IPS-NIHi11 (cell line): ENCODE measurements around the gene TMEM255B.
"Not testable (repeated sequence)": the region's sequence is repeated elsewhere in the genome, so short reads cannot be mapped to it uniquely, and the experiment has no call there.

ENCODE experiments used
- DNase-seq: peaks from one replicate; pipeline ENCODE4 v3.0.0; 2012; ENCODE audit warnings: mixed read lengths, low spot score

Gene TMEM255B

DNA sequence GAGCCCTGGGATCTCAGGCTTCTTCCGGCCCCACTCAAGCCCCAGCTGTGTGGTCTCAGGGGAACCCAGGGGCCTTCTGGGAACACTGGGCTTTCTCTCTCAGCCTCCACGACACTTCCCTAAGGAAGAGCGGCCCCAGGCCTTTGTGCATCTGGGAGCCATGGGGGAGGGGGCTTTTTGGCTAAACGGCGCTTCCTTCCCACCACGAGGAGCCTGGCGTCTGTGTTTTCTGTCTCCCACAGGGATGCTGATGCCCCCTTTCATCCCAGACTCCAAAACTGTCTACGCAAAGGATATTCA lies 24.2 kb upstream of the TMEM255B start:
- DNase-seq, result no peak

DNA sequence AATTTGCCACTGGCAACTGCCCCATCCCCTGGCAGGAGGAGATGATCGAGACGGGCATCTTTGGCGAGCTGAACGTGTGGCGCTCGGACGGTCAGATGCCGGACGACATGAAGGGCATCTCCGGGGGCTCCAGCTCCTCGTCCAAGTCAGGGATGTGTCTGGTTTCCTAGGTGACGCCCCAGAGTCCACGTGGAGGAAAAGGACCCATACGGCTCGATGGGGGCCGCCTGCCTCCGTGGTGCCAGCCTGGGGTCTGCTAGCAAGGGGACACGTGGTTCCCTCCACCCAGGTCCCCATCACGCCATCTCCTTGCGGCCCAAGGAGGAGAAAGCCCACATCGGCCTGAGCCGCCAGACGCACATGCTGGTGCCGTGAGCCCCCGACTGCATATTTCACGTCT lies 23.8 kb upstream of the TMEM255B start:
- DNase-seq, result no peak

DNA sequence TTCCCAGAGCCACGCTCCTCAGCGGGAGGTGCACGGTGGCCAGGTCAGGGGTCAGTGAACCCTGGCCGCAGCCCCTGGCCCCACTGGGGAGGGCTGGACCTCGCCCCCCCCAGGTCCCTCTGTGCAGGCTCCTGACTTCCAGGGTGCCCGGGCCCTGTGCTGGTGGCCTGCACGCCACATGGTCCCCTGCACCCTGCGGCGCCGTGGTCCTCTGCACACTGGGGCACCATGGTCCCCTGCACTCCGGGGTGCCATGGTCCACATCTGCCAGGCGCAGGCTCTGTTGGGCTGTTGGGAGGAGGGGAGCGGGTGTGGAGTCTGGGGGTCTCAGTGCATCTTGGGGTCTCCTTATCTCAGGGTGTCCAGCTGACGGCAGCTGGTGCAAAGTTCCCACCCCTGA lies 23.3 kb upstream of the TMEM255B start:
- DNase-seq, result no peak

DNA sequence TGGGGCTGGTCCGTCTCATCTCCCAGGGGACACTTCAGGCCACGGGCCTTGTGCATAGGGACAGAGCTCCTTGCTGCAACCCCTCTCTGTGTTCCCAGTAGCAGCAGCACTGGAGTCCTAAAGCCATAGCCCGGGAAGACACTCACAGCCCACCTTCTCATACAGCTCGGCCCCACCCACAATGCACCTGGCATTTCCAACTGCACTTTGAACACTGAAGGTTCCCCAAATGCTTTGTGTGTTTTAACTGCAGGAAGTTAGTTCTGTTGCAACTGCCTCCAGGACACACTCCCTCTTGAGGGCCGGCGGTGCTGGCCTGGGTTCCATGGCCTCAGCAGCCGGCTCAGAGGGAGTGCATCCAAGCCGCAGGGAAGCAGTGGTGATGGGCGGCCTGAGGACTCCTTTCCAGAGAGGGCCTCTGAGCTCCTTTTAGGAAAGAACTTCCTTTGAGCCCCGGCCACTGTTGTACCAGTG lies 22.7 kb upstream of the TMEM255B start:
- no peak for DNase-seq

DNA sequence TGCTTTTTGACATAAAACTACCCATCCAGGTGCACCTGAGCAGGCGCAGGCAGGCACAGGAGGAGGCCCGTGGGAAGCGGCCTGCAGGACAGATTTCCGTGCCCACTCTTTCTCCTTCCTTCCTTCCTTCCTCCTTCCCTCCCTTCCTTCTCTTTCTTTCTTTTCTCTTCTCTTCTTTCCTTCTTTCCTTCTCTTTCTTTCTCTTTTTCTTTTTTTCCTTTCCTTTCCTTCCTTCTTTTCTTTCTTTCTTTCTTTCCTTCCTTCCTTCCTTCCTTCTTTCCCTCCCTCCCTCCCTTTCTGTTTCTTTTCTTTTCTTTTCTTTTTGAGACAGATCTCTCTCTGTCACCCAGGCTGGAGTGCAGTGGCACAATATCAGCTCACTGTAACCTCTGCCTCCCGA lies 21.2 kb upstream of the TMEM255B start:
- no peak for DNase-seq

DNA sequence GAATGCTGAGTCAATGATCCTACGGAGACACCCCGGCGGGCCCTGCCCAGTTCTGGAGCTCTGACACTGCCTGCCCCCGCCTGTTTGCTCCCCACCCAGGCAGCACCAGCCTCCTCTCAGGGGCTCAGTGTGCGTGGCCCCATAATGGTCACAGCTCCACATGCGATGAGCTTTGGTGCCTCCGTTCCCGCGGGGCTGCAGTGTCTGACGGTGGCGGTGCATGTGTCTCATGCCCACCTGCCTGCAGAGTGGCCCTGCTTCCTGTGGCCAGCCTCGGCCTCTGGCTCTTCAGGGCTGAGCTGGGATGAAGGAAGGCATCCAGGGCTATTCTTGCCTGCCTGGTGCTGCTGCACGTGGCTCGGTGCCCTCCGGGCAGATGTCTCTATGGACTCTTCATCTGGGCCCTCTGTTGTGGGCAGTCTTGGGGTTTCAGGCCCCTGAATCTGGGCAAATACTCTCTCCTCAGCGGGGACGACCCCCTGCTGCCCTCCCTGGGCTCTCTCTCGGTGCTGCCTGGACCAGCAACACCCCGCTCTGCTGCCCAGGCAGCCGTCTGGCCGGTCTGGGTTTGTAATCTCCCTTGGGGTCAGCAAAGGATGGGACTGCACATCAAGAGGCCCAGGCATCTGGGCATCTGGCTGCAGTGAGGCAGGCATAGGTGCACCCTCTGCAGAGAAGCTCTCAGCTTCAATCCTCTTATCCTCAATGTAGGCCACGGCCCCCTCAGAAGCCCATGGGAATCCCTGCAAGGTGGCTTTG lies 19.3 kb upstream of the TMEM255B start:
- DNase-seq, result no peak

DNA sequence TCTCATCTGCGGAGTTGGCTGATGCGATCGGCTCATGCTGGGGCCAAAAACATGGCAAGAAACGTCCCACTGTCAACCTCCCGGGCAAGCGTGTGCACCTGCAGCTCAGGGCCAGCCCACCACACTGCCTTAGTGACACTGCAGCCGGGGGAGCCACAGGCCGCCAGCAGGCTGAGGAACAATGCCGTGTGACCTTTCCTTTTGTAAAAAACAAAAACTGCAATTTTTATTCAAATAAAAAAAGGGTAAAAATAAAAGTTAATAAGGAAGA lies 18.8 kb upstream of the TMEM255B start:
- no peak for DNase-seq

DNA sequence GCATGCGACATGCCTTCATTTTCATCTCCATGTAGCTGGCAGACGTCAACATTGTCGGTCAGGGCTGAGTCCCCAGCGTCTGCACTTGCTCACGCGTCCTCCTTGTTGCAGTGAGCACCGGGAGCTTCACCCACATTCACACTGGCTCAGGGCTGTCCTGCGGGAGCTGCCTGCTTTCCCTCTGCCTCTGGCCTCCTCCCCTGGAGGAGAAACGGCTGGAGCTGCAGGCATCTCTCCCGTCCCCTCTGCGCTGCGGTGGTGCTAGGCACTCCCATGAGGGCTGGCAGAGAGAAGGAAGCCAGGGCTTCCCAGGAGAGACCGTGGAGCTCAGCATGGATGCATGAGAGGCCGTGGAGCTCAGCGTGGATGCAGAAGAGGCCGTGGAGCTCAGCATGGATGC lies 18.4 kb upstream of the TMEM255B start:
- no peak for DNase-seq

DNA sequence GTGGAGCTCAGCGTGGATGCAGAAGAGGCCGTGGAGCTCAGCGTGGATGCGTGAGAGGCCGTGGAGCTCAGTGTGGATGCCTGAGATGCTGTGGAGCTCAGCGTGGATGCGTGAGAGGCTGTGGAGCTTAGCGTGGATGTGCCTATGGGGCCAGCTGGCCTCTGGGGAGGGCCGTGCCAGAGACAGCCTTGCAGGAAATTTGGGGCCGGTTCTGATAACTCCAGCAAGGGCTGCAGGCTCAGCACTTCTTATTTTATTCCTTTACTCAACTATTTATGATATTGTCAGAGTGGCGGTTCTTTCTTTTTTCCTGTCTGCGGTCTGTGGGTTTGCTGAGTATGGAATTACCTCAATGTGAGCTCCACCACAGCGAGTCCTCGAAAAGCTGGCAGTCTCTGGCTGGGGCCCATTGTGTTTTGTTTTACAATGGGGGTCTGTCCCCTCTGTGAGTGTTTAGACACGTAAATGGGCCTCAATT lies 17.8 kb upstream of the TMEM255B start:
- no peak for DNase-seq

DNA sequence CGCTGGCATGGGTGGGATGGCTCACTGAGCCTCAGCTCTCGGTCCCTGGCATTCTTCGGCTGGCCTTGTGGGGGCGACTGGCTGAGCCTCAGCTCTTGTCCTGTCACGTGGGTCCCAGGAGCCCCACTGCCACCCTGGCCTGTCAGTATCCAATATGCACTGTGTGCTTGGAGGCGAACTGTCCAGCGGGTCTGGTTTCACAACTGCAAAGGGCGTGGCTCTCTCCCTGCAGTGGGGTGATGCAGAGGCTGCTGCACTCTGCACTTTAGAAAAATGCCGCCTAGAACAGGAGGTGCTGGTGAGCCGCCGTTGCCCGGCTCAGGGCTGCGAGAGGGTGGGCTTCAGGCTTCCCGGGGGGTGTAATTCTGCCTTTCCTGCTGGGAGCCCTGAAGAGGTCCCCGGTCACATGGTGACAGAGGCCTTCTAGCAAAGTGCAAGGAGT lies 17.0 kb upstream of the TMEM255B start:
- DNase-seq, result peak; percentile 80

DNA sequence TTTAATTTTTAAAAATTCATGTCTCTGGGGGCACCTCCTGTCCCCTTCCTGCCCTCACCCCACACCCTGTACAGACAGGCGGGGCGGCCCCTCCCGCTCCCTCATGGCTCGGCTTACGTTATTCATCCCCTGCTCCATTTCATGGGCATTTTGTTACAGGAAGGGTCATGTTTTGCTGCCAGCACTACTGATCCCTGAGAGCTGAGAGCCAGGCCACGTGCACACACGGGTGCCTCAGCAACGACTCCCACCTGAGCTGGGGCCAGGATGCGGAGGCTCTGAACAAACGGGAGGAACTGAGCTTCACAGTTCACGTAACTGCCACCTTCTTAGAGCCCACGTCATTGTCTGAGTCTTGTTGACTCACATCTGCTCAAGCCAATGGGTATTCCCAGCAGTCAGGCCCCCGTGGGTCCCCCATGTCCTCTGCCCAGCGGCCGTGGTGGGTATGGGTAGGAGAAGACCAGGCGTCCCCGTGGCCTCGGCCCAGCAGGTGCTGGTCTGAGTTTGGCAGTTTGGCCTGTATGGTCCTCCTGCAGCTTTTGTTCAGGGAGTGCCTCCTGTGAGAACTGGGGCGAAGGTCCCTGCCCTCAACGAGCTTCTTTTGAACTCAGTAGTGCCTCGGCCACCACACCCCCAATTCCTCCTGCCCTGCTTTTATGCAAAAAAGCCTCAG lies 16.4 kb upstream of the TMEM255B start:
- DNase-seq, result no peak

DNA sequence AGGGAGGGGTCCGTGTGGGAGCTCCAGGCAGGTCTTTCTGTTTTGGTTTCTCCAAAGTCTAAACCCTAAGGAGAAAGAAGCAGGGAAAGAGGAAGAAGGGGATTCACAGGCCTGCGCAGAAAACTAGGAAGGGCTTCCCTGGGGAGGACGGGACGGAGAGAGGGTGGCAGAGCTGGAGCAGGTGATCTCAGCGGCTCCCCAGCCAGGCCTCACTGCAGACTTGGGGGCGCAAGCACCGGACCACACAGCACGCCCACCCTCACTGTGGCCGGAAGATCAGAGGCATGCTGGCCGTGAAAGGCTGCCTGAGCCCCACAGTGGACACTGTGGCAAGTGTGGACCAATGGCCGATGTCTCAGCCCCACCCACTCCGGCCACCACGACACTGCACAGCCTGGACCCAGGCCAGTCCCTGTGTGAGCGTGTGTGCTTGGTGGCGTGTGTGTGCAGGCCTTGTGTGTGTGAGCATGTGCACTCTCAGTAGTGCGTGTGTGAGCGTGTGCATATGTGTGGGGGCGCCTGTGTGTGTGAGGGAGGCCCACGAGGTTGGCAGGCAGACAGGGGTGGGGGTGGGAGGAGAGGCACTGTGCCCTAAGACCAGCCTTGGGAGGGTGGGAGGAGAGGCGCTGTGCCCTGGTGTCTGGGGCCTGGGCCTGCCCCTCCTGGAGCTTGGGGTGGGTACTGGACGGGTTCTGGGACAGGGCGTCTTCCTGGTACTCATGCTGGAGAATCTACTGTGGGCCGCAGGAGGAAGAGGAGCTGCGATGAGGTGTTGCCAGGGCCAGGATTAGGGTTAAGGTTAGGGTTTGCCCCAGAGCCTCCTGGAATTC lies 15.4 kb upstream of the TMEM255B start:
- no peak for DNase-seq

DNA sequence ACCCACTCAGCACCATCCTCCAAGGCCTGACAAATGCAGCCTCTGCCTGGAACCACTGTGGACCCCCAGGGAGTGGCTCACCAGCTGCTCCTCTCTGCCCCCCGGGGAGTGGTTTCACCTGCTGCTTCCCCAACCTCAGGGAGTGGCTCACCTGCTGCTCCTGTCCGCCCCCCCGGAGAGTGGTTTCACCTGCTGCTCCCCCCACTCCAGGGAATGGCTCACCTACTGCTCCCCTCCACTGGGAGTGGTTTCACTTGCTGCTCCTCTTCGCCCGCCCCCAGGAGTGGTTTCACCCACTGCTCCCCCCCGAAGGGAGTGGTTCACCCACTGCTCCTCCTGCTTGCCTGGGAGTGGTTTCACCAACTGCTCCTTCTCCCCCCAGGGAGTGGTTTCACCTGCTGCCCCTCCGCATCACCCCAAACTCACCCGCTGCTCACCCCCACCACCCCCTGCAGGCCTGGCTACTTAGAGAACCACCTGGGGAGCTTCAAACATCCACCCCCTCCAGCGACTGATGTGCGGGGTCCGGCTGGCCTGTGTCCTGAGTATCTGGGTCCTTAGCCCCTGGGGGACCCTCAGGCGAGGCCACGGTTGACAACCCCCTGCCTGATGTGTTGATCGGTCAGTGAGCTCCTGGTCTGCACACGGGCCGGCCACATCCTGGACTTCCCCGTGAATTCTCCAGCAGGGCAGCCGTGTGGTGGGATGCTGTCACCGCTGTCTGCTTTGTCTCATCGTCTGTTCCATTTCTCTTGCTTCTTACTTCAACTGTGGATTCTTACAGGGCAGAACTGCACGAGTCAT lies 14.6 kb upstream of the TMEM255B start:
- DNase-seq, result no peak

DNA sequence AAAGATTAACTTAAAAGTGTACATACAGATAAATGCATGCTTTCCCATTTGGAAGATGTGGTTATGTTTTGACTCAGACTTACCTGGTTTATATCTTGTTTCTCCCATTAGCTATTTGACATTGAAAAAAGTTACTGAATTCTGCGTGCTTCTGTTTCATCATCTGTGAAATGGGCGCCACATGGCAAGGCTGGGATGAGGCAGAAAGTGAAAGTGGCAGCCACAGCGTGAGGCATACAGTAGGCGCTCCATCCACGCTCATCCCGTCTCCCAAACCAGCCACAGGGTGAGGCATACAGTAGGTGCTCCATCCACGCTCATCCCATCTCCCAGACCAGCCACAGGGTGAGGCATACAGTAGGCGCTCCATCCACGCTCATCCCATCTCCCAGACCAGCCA lies 14.0 kb upstream of the TMEM255B start:
- DNase-seq, result no peak

DNA sequence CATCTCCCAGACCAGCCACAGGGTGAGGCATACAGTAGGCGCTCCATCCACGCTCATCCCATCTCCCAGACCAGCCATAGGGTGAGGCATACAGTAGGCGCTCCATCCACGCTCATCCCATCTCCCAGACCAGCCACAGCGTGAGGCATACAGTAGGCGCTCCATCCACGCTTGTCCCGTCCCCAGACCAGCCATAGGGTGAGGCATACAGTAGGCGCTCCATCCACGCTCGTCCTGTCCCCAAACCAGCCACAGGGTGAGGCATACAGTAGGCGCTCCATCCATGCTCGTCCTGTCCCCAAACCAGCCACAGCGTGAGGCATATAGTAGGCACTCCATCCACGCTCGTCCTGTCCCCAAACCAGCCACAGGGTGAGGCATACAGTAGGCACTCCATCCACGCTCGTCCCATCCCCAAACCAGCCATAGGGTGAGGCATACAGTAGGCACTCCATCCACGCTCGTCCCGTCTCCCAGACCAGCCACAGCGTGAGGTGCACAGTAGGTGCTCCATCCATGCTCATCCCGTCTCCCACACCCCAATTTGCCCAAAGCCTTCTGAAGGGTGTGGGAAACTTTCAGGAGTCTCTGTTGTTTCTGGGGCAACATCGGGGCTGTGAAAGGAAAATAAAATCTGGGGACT lies 13.4 kb upstream of the TMEM255B start:
- not testable (repeated sequence) for DNase-seq

DNA sequence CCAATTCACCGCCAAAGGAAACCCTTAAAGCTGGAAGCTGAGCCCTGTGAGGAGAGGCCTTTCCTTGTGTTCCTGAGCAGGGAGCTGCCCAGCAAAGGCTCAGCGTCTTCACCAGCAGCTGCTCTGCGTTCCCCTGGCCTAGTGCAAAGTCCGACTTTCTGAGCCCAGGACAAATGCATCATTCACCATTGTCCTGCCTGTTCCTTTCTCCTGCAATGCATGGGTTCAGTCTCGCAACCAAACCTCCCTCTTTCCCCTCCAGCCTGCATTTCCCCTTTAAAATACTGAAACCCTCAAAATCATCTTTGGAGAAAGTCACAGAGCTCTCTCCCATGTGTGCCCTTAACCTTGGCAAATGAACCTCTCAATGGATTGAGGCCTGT lies 12.9 kb upstream of the TMEM255B start:
- DNase-seq, result no peak

DNA sequence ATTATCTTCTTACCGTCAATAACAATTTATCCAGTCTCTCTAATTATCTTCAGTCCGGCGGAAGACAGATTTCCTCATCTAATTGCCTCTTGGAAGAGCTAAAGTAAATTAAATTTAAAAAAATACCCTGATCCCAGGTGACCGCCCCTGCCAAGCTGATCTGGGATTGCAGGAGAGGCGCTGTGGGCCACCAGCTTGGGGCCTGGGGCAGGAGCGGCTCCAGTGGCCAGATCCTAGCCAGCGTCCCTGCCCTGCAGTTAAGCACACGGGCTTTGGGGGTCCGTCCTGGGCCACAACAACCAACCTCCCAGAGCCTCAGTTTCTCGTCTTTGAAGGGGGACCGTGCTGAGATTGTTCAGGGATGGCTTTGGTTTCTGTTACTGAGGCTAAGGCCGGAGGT lies 12.4 kb upstream of the TMEM255B start:
- DNase-seq, result no peak

DNA sequence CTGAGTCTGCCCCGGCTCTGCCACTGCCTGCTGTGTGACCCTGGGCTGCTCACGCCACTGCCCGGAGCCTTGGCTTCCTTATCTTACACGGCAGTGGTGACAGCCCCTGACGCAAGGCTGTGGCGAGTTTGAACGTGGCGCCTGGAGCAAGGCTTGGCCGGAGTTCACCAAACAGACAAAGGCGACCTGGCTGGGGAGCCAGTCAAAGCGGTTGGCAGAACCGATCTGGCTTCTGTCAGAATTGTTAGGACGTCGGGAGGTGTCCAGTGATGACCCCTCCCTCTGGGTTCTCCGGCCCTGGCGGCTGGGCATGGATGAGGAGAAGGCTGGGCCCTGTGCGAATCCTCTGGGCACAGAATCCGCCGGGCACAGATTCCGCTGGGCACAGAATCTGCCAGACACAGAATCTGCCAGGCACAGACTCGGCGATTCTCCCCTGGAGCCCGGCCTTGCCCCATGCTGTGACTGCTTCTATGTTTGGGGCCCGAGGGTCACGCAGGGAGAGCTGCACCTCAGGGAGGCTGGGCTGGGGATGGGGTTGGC lies 11.7 kb upstream of the TMEM255B start:
- no peak for DNase-seq

DNA sequence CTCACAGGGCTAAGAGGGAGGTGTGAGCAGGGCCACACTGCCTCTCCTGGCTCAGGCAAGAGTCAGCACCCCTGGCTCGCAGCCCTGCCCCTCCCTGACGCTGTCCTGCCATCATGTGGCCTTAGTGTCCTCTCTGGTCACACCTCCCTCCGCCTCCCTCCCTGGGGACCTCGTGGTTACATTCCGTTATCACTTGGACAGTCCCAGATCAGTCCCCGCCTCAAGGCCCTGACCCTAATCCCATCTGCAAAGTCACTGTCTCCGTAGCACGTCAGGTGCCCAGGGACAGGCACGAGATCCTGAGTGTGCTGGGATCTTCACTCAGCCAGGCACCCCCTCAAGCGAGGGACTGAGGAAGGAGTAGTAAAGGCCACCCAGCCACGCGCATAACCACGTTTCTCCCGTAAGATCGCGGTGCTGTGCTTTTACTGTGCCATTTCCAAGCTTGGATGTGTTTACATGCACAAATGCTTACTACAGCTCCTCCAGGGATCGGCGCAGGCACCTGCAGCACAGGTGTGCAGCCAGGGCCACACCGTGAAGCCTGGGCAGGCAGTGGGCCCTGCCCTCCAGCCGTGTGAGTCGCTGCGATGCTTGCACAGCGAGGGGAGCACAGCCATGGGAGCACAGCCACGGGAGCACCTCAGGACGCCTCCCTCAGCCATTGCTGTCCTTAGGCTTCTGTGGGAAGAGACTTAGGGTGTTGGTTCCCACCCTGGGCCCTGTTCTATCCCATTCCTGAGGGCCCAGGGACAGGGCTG lies 10.7 kb upstream of the TMEM255B start:
- DNase-seq, result no peak

DNA sequence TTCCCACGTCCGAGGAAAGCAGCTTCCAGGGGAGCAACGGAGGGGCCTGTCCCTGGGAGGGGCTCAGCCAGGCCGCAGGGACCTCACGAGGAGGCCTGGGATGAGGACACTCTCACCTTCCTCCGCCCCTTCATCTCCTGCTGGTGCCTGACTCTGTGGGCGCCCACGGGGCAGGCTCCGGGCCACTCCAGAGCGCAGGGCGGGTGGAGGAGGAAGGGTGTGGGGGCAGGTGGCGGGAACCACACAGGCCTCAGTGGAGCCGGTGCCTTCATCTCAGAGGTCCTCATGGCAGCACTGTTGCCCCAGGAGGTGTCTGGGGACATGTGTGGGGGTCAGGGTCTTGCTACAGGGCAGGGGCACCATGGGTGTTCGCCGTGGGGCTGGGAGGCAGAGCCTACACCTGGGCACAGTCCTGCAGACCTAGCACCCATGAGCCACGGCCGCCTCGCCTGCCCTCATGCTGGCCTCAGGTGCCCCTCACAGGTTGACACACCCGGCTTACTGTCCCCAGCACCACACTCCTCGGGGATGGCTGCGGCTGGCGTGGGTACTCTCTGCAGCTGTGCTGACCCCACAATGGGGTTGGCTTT lies 10.1 kb upstream of the TMEM255B start:
- DNase-seq, result no peak
